Kidney (tissue), 14 donors: ENCODE data around the gene FAM13A. TPM values are rescaled to one million over a fixed set of nuclear protein-coding genes. Genes with fewer than 3 reads are reported as not detected.
A peak's percentile ranks its signal among the peaks of the same experiment; 100 is the strongest.

Experiments used
- DNase-seq, 5 donors: peaks; one replicate each; pipeline ENCODE4 v3.0.0-alpha.2; 2013 to 2020
- FAIRE-seq: peaks from 2 replicates; lab custom pipeline; 2012; peaks lifted over from hg19 to GRCh38; lab: Jason Lieb, UNC
- H3K27ac ChIP-seq, 2 donors: one replicate each; pipeline ENCODE4 v1.7.0; 2013; ENCODE audit warnings: low read depth in 2 of 2, low read length in 2 of 2, inconsistent platforms in 1 of 2
- H3K27me3 ChIP-seq: one replicate; pipeline ENCODE4 v1.7.1; 2013; ENCODE audit warnings: low read length, inconsistent platforms; ENCODE audit not compliant: control insufficient read depth, insufficient read depth
- H3K36me3 ChIP-seq, 3 donors: one replicate each; pipeline versions ENCODE4 v1.7.0 to v1.7.1; 2013; ENCODE audit warnings: low read length in 3 of 3, control low read depth in 1 of 3, inconsistent platforms in 1 of 3; ENCODE audit not compliant: insufficient read depth in 3 of 3, control insufficient read depth in 2 of 3
- H3K4me1 ChIP-seq, 3 donors: one replicate each; pipeline versions ENCODE4 v1.7.0 to v1.7.1; 2013; ENCODE audit warnings: low read length in 3 of 3, inconsistent platforms in 1 of 3, low read depth in 1 of 3; ENCODE audit not compliant: control insufficient read depth in 2 of 3, insufficient read depth in 2 of 3
- H3K4me3 ChIP-seq, 3 donors: one replicate each; pipeline versions ENCODE4 v1.7.0 to v1.8.1; 2013; ENCODE audit warnings: low read length in 3 of 3, control low read depth in 1 of 3, inconsistent platforms in 1 of 3
- H3K9ac ChIP-seq, 3 donors: one replicate each; pipeline versions ENCODE4 v1.7.0 to v1.7.1; 2013; ENCODE audit warnings: low read length in 3 of 3, control low read depth in 1 of 3, inconsistent platforms in 1 of 3
- H3K9me3 ChIP-seq, 3 donors: one replicate each; pipeline versions ENCODE4 v1.7.0 to v1.7.1; 2013; ENCODE audit warnings: low read length in 3 of 3, control low read depth in 1 of 3, inconsistent platforms in 1 of 3; ENCODE audit not compliant: control insufficient read depth in 2 of 3, insufficient read depth in 1 of 3
- CTCF ChIP-seq: IDR thresholded peaks from 3 replicates; pipeline ENCODE4 v1.5.1; 2012; ENCODE audit warnings: mild to moderate bottlenecking, moderate library complexity, borderline replicate concordance; ENCODE audit not compliant: insufficient read depth; ENCODE audit errors: extremely low read depth
- intact Hi-C: fragments of 100-400 bp; cut with DNase I; formaldehyde crosslinking; loops from one replicate; pipeline ENCODE4 v1.11.1; 2022
- polyA plus RNA-seq: library from polyadenylated mRNA; stranded (reverse); fragments of 350-450 nt; fragmentation: Illumina TruSeq; extraction: RNeasy Lipid Tissue Mini Kit (QIAGEN cat#74804); gene quantifications from one replicate; pipeline ENCODE4 v1.2.3, GENCODE V29; 2014; ENCODE audit warnings: low read depth, low replicate concordance; ENCODE audit not compliant: insufficient read depth
- total RNA-seq: library from RNA; stranded (reverse); fragmentation: NEBNext Ultra II Directional; extraction: Animal tissue kit (Norgen Biotek cat#: 25700); gene quantifications from one replicate; pipeline ENCODE4 v1.2.1, GENCODE V29; 2021
- donor health status: control.
- donor health status: control.
- donor health status: control.
- donor health status: control.
- donor health status: control.
- donor health status: DM: yes; HTN: yes; CAD: no.
- donor health status: Normal renal cell carcinoma (clear cell type).

Gene FAM13A
- total and polyA plus RNA-seq, 2 donors from 2014 or later: 12.9 to 48.3 TPM

- Histone ChIP-seq H3K4me1 (peaks cover 0 to 20% (median 15%) of the 10 kb centered on the region in 3 donors), H3K27ac (no peak overlapping the region), H3K36me3 (peaks cover 4 to 23% (median 4%) of the 10 kb centered on the region in 3 donors), H3K4me3 (no peak overlapping the region), H3K9me3 (no peaks in the 10 kb centered on the region), H3K9ac (no peak overlapping the region), H3K27me3 (no peaks in the 10 kb centered on the region)
- intact Hi-C loops: no loop called here
- FAIRE-seq: no peak
- DNase-seq: no peak
- TF ChIP-seq CTCF: no peak
These were observed 322.5 kb downstream of the FAM13A start for GRCh38 chr4:88734403-88734949.

GRCh38 chr4:88732714-88733368 lies 324.1 kb downstream of the FAM13A start:
- no peak for DNase-seq
- Histone ChIP-seq H3K36me3 (peaks cover 4 to 29% (median 14%) of the 10 kb centered on the region in 3 donors), H3K4me1 (peaks cover 0 to 9% (median 5%) of the 10 kb centered on the region in 3 donors), H3K27me3 (no peaks in the 10 kb centered on the region), H3K27ac (no peak overlapping the region), H3K9ac (no peak overlapping the region), H3K4me3 (no peak overlapping the region), H3K9me3 (no peaks in the 10 kb centered on the region)
- intact Hi-C loops: no loop called here
- TF ChIP-seq CTCF: no peak
- peak; percentile 13 for FAIRE-seq

- Histone ChIP-seq H3K9me3 (no peaks in the 10 kb centered on the region), H3K27ac (no peak overlapping the region), H3K27me3 (no peaks in the 10 kb centered on the region), H3K36me3 (peaks cover 6 to 38% (median 25%) of the 10 kb centered on the region in 3 donors), H3K9ac (no peak overlapping the region), H3K4me1 (peaks cover 0 to 8% (median 0%) of the 10 kb centered on the region in 3 donors), H3K4me3 (no peak overlapping the region)
- intact Hi-C loops: no loop called here
- TF ChIP-seq CTCF: no peak
- FAIRE-seq: no peak
- no peak for DNase-seq
These were observed 325.6 kb downstream of the FAM13A start for GRCh38 chr4:88731381-88731780.
